ENCODE results near the gene RAPGEF1. TPM values are rescaled to one million over a fixed set of nuclear protein-coding genes. Genes with fewer than 3 reads are reported as not detected.

The RAPGEF1 gene
- total and polyA plus RNA-seq, 2 of the 13 experiments (the other 11 are each of a cell fraction or from before 2014, with no cell fraction given): 21.2 to 38.9 TPM

DNA sequence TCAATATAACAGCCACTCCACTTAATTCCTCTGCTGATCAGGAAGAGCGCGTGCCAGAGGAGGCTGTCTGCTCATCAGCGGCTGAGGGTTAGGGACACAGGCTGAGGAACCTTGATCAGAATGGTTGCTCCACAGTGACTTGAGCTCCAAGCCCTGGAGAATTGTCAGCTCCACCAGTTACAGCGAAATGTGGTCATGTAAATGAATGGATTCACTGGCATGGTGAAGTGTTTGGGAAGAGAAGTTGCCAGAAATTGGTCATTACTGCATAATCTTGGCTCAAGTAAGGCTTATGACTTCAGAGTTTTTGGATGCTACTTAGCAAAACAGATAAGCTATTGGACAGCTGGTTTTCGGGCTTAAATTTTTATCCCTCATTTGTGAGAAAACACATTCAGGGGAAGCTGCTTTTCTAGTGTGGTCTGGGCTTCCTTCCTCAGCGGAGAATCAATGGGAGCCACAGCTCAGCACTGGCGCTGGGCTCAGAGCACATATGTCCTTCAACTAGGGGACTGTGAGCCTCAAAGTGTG, 129.6 kb downstream of the RAPGEF1 start:
- DNase-seq (ENCODE audit: low spot score) (no peak), FAIRE-seq (no peak), ATAC-seq (no peak)
- H3K4me3 ChIP-seq (replicated peaks in 1 of 3; ENCODE audit: insufficient read depth in 1 of 3, low read depth in 2 of 3, low read length in 3 of 3): no peak overlapping the region
- no peak overlapping the region for H3K4me2 ChIP-seq (ENCODE audit: low read depth, low read length)
- in situ Hi-C loops (cut with HindIII; ENCODE audit: extremely low pct_ligation_motif_present, low pct_unique_long_range_greater_than_20kb) (no loop called here), intact Hi-C loops (cut with micrococcal nuclease; ENCODE audit: unreplicated experiment) (no loop called here)
- H3K9ac ChIP-seq (ENCODE audit: insufficient read depth, low read depth, low read length): no peak overlapping the region
- H3K27me3 ChIP-seq (ENCODE audit: control insufficient read depth in 1 of 2, insufficient read depth in 2 of 2, low read length in 2 of 2): no peaks in the 10 kb centered on the region
- ChIA-PET CTCF (ENCODE audit: low intra/inter-chr PET ratio, low total read pairs) (no interaction called here), POLR2A (no interaction called here)
- no peak overlapping the region for H3K27ac ChIP-seq (ENCODE audit: extremely low read length, insufficient read depth, low read length)
- no peaks in the 10 kb centered on the region for H3K79me2 ChIP-seq (ENCODE audit: insufficient read depth, low read length)
- H4K20me1 ChIP-seq (ENCODE audit: insufficient read depth, low read length): no peaks in the 10 kb centered on the region
- H3K4me1 ChIP-seq (ENCODE audit: insufficient read depth, low read length): peaks cover 43% of the 10 kb centered on the region
- H3K9me3 ChIP-seq (ENCODE audit: low read length): no peaks in the 10 kb centered on the region
- WGBS (ENCODE audit: low lambda C conversion rate): 93% methylated on average over 7 of the region's 7 CpGs
- H2AFZ ChIP-seq (ENCODE audit: low read length): no peak overlapping the region
- peaks cover 4 to 13% of the 10 kb centered on the region in 2 experiments; a peak in 3 of 5 replicates for H3K36me3 ChIP-seq (replicated peaks in 1 of 2; ENCODE audit: control insufficient read depth in 1 of 2, insufficient read depth in 2 of 2, low read length in 2 of 2)
- no TSS peak for BruUV-seq (replicated peaks)
- TF ChIP-seq ZNF646 (CRISPR knock-in tag; IDR thresholded peaks at IDR 0.05) (no peak), ELF3 (CRISPR knock-in tag; IDR thresholded peaks at IDR 0.05) (no peak), ZNF30 (CRISPR knock-in tag; IDR thresholded peaks at IDR 0.05) (no peak), ATAD3A (CRISPR knock-in tag; IDR thresholded peaks at IDR 0.05) (no peak), KLF11 (CRISPR knock-in tag; IDR thresholded peaks at IDR 0.05) (no peak), CEBPB (IDR thresholded peaks at IDR 0.05; ENCODE audit: borderline replicate concordance, low read depth, low read length) (no peak), SMAD9 (CRISPR knock-in tag; IDR thresholded peaks at IDR 0.05) (no peak), ZBTB34 (CRISPR knock-in tag; IDR thresholded peaks at IDR 0.05) (no peak), AGO1 (IDR thresholded peaks at IDR 0.05; ENCODE audit: low read depth, low read length, poor library complexity, severe bottlenecking) (no peak), SPEN (CRISPR knock-in tag; IDR thresholded peaks at IDR 0.05; ENCODE audit: low read depth) (no peak), CCAR2 (optimal IDR thresholded peaks at IDR 0.05; ENCODE audit: low read depth, low read length) (no peak), IRX3 (CRISPR knock-in tag; IDR thresholded peaks at IDR 0.05; ENCODE audit: borderline replicate concordance, low read depth) (no peak), CHD4 (IDR thresholded peaks at IDR 0.05; ENCODE audit: borderline replicate concordance, low read length) (no peak), TBX3 (IDR thresholded peaks at IDR 0.05; ENCODE audit: borderline replicate concordance) (no peak), SAP130 (CRISPR knock-in tag; IDR thresholded peaks at IDR 0.05; ENCODE audit: low read depth) (no peak)
- TF ChIP-seq, protein P1, sequence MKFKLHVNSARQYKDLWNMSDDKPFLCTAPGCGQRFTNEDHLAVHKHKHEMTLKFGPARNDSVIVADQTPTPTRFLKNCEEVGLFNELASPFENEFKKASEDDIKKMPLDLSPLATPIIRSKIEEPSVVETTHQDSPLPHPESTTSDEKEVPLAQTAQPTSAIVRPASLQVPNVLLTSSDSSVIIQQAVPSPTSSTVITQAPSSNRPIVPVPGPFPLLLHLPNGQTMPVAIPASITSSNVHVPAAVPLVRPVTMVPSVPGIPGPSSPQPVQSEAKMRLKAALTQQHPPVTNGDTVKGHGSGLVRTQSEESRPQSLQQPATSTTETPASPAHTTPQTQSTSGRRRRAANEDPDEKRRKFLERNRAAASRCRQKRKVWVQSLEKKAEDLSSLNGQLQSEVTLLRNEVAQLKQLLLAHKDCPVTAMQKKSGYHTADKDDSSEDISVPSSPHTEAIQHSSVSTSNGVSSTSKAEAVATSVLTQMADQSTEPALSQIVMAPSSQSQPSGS (CRISPR knock-in tag; IDR thresholded peaks at IDR 0.05): no peak
